ENCODE data around the gene PLXNB2. TPM values are rescaled to one million over a fixed set of nuclear protein-coding genes. Genes with fewer than 3 reads are reported as not detected.

Gene PLXNB2
- total RNA-seq, 1 experiment from 2014 or later, result 236 TPM

GRCh38 chr22:50318356-50318697 lies 10.9 kb upstream of the PLXNB2 start:
- TF ChIP-seq ELF1 (IDR thresholded peaks at IDR 0.05; ENCODE audit: borderline replicate concordance, low read depth) (no peak), ZFX (IDR thresholded peaks at IDR 0.05) (no peak), FOSL1 (IDR thresholded peaks at IDR 0.05; ENCODE audit: low read depth) (no peak), EGR1 (IDR thresholded peaks at IDR 0.05; ENCODE audit: low read depth) (no peak), REST (IDR thresholded peaks at IDR 0.05; ENCODE audit: low read depth) (no peak), SRF (IDR thresholded peaks at IDR 0.05; ENCODE audit: low read depth) (no peak), SP1 (IDR thresholded peaks at IDR 0.05; ENCODE audit: low read depth) (no peak), EZH2 (IDR thresholded peaks at IDR 0.05) (no peak), YY1 (IDR thresholded peaks at IDR 0.05; ENCODE audit: extremely low read depth, insufficient replicate concordance, low read depth, low read length) (no peak), POLR2AphosphoS5 (IDR thresholded peaks at IDR 0.05; ENCODE audit: low read depth, low read length) (no peak), CBX3 (IDR thresholded peaks at IDR 0.05; ENCODE audit: low read depth) (no peak)
- DNase-seq (ENCODE audit: low read depth, low spot score), result no peak

More at GRCh38 chr22:50318356-50318697, 10.9 kb upstream of the PLXNB2 start:
- ATAC-seq, result no peak
- no peaks in the 10 kb centered on the region for H3K27me3 ChIP-seq (ENCODE audit: insufficient read depth, low read length)
- H3K9me3 ChIP-seq (ENCODE audit: control insufficient read depth in 1 of 2, insufficient read depth in 1 of 2, low read depth in 1 of 2, low read length in 2 of 2), result no peaks in the 10 kb centered on the region
- H3K9me2 ChIP-seq (ENCODE audit: insufficient read depth), result no peaks in the 10 kb centered on the region
- RAD21 ChIA-PET (ENCODE audit: low non-redundant PET in 1 of 2, low total read pairs in 2 of 2, uncharacterized antibody in 2 of 2, unreplicated experiment in 2 of 2), result no interaction called here
- H2AFZ ChIP-seq (ENCODE audit: low read depth, low read length, poor library complexity, severe bottlenecking), result no peak overlapping the region
- no peak overlapping the region for H3K4me3 ChIP-seq (replicated peaks in 1 of 2; ENCODE audit: low read depth in 1 of 2, low read length in 2 of 2)
- H3K4me1 ChIP-seq (ENCODE audit: control insufficient read depth in 1 of 2, insufficient read depth in 2 of 2, low read length in 2 of 2), result peaks cover 7 to 27% of the 10 kb centered on the region in 2 experiments
- H3K36me3 ChIP-seq (ENCODE audit: control insufficient read depth in 1 of 2, insufficient read depth in 2 of 2, low read length in 2 of 2), result no peaks in the 10 kb centered on the region
- no peaks in the 10 kb centered on the region for H4K20me1 ChIP-seq (ENCODE audit: insufficient read depth)
- CTCF ChIA-PET, result no interaction called here
- no TSS peak for BruUV-seq (replicated peaks)
- POLR2A ChIA-PET, result no interaction called here
- H3K9ac ChIP-seq (ENCODE audit: low read length), result no peak overlapping the region
- no peaks in the 10 kb centered on the region for H3K79me2 ChIP-seq (ENCODE audit: insufficient read depth, low read length)
- H3K27ac ChIP-seq (ENCODE audit: low read depth, low read length), result no peak overlapping the region
- intact Hi-C loops (cut with micrococcal nuclease), result no loop called here
- H3K4me2 ChIP-seq (ENCODE audit: low read length), result no peak overlapping the region
